Keratinocyte (primary cell): Measurements from ENCODE around the gene RERE. TPM values are rescaled to one million over a fixed set of nuclear protein-coding genes. Genes with fewer than 3 reads are reported as not detected.

Experiments
- DNase-seq: peaks from one replicate; pipeline ENCODE4 v3.0.0-alpha.2; 2011; ENCODE audit warnings: low read depth, missing footprints, low spot score
- FAIRE-seq: peaks from 2 replicates; lab custom pipeline; 2011; peaks lifted over from hg19 to GRCh38; lab: Jason Lieb, UNC
- H2AFZ ChIP-seq: 2 replicates; pipeline ENCODE4 v1.6.0; 2012; ENCODE audit warnings: low read length, control low read depth, inconsistent platforms; ENCODE audit not compliant: control insufficient read depth
- H3K27ac ChIP-seq: 2 replicates; pipeline ENCODE4 v1.5.1; 2011; ENCODE audit warnings: low read length; ENCODE audit not compliant: control insufficient read depth, insufficient read depth
- H3K27me3 ChIP-seq: 3 replicates; pipeline ENCODE4 v1.6.0; 2011; ENCODE audit warnings: low read length; ENCODE audit not compliant: control insufficient read depth, insufficient read depth; ENCODE audit errors: extremely low read depth
- H3K36me3 ChIP-seq, 2 experiments: 2 replicates in 1 of 2; 3 replicates in 1 of 2; pipeline ENCODE4 v1.5.1; 2011; ENCODE audit warnings: low read length in 2 of 2, mild to moderate bottlenecking in 1 of 2; ENCODE audit not compliant: control insufficient read depth in 2 of 2, insufficient read depth in 2 of 2; ENCODE audit errors: extremely low read depth in 1 of 2
- H3K4me1 ChIP-seq: 3 replicates; pipeline ENCODE4 v1.5.1; 2011; ENCODE audit warnings: low read length; ENCODE audit not compliant: control insufficient read depth, insufficient read depth; ENCODE audit errors: extremely low read depth
- H3K4me2 ChIP-seq: 3 replicates; pipeline ENCODE4 v1.6.0; 2011; ENCODE audit warnings: low read depth, low read length; ENCODE audit not compliant: control insufficient read depth, insufficient read depth; ENCODE audit errors: extremely low read depth
- H3K4me3 ChIP-seq, 3 experiments: fragments of 200-600 bp in 1 of 3; sonication (generic) in 1 of 3; 2 replicates in 2 of 3; 3 replicates in 1 of 3; pipeline ENCODE4 v1.5.1; 2011 to 2016; ENCODE audit warnings: low read length in 3 of 3, mild to moderate bottlenecking in 3 of 3, control low read depth in 2 of 3, inconsistent platforms in 1 of 3, low read depth in 1 of 3, mixed read lengths in 1 of 3, mixed run types in 1 of 3, moderate library complexity in 1 of 3; ENCODE audit not compliant: control insufficient read depth in 2 of 3, insufficient read depth in 2 of 3; ENCODE audit errors: extremely low read depth in 1 of 3
- H3K79me2 ChIP-seq: 2 replicates; pipeline ENCODE4 v1.6.0; 2012; ENCODE audit warnings: low read length; ENCODE audit not compliant: control insufficient read depth, insufficient read depth
- H3K9ac ChIP-seq: 3 replicates; pipeline ENCODE4 v1.6.0; 2011; ENCODE audit warnings: low read length; ENCODE audit not compliant: control insufficient read depth, insufficient read depth; ENCODE audit errors: extremely low read depth
- H3K9me1 ChIP-seq: 3 replicates; pipeline ENCODE4 v1.6.0; 2011; ENCODE audit warnings: low read length; ENCODE audit not compliant: control insufficient read depth, insufficient read depth; ENCODE audit errors: extremely low read depth
- H3K9me3 ChIP-seq: 2 replicates; pipeline ENCODE4 v1.5.1; 2012; ENCODE audit warnings: low read depth, low read length; ENCODE audit not compliant: control insufficient read depth
- H4K20me1 ChIP-seq: 3 replicates; pipeline ENCODE4 v1.6.0; 2011; ENCODE audit warnings: low read length; ENCODE audit not compliant: control insufficient read depth, insufficient read depth; ENCODE audit errors: extremely low read depth
- EZH2 ChIP-seq: IDR thresholded peaks from one replicate; pipeline ENCODE4 v1.6.1; 2012; ENCODE audit warnings: inconsistent platforms, mild to moderate bottlenecking, low read length, moderate library complexity
- dilution Hi-C: fragments of 300-500 bp; cut with MboI; formaldehyde crosslinking; loops from one replicate; pipeline ENCODE4 v1.7.0; 2020; ENCODE audit warnings: low sequenced_read_pairs; ENCODE audit not compliant: extremely low pct_ligation_motif_present
- polyA plus RNA-seq, 5 experiments: library from polyadenylated mRNA; depleted of rRNA in 3 of 5; stranded (reverse) in 3 of 5; stranded (forward) in 1 of 5; unstranded in 1 of 5; fragments of >200 nt; gene quantifications; 1 replicate in 1 of 5; 2 replicates in 3 of 5; 3 replicates in 1 of 5; pipeline versions ENCODE4 v1.2.1 to v1.2.3, GENCODE V29; 2011 to 2012; ENCODE audit warnings: missing spikeins in 2 of 5, low read depth in 1 of 5, low replicate concordance in 1 of 5
- TF ChIP-seq, protein P1 (sequence below), 3 experiments: IDR thresholded peaks in 1 of 3; conservative IDR thresholded peaks in 1 of 3; optimal IDR thresholded peaks in 1 of 3; 2 replicates in 2 of 3; 3 replicates in 1 of 3; pipeline versions ENCODE3 to v1.5.1; 2011; ENCODE audit warnings: low read length in 3 of 3, mild to moderate bottlenecking in 3 of 3, moderate library complexity in 2 of 3, control low read depth in 1 of 3, inconsistent platforms in 1 of 3; ENCODE audit not compliant: insufficient read depth in 2 of 3; ENCODE audit errors: extremely low read depth in 1 of 3

RERE gene
- polyA plus RNA-seq, 1 donor (not counting 4 experiments of a cell fraction or from before 2014, with no cell fraction given), result 3.8 TPM

DNA sequence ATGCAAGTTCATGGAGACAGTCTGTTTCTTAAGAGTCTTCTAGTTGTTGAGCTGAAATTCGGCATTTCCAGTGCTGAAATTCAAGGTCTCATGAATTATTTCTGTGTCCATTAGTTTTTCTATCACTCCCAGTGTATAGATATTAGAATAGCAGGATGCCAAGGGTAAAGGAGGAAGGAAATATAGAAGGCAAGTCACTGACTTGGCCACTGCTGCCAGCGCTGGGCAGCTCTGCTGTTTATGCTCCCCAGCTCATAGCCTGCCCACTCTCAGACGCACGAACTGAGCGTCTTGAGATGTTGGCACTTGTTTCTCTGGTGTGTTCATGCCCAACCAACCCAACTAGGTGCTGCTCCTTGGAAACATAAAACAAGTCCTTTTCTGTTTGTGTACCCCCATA, 389.5 kb downstream of the RERE start:
- no peak for DNase-seq
- Histone ChIP-seq H3K4me2 (no peak overlapping the region), H3K27me3 (no peaks in the 10 kb centered on the region), H4K20me1 (no peaks in the 10 kb centered on the region), H2AFZ (no peak overlapping the region), H3K27ac (no peak overlapping the region), H3K9me3 (no peaks in the 10 kb centered on the region), H3K4me3 (no peak overlapping the region), H3K4me1 (peaks cover 10% of the 10 kb centered on the region), H3K9me1 (peaks cover under 1% of the 10 kb centered on the region), H3K36me3 (no peaks in the 10 kb centered on the region), H3K9ac (no peak overlapping the region), H3K79me2 (peaks cover 3% of the 10 kb centered on the region)
- FAIRE-seq, result no peak
- dilution Hi-C loops, result no loop called here
- TF ChIP-seq EZH2, result no peak
- TF ChIP-seq, protein P1, sequence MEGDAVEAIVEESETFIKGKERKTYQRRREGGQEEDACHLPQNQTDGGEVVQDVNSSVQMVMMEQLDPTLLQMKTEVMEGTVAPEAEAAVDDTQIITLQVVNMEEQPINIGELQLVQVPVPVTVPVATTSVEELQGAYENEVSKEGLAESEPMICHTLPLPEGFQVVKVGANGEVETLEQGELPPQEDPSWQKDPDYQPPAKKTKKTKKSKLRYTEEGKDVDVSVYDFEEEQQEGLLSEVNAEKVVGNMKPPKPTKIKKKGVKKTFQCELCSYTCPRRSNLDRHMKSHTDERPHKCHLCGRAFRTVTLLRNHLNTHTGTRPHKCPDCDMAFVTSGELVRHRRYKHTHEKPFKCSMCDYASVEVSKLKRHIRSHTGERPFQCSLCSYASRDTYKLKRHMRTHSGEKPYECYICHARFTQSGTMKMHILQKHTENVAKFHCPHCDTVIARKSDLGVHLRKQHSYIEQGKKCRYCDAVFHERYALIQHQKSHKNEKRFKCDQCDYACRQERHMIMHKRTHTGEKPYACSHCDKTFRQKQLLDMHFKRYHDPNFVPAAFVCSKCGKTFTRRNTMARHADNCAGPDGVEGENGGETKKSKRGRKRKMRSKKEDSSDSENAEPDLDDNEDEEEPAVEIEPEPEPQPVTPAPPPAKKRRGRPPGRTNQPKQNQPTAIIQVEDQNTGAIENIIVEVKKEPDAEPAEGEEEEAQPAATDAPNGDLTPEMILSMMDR (optimal IDR thresholded peaks at IDR 0.05 in 1 of 3, IDR thresholded peaks at IDR 0.05 in 1 of 3, conservative IDR thresholded peaks at IDR 0.05 in 1 of 3; ENCODE audit: extremely low read depth in 1 of 3, insufficient read depth in 2 of 3, low read length in 3 of 3), result no peak

DNA sequence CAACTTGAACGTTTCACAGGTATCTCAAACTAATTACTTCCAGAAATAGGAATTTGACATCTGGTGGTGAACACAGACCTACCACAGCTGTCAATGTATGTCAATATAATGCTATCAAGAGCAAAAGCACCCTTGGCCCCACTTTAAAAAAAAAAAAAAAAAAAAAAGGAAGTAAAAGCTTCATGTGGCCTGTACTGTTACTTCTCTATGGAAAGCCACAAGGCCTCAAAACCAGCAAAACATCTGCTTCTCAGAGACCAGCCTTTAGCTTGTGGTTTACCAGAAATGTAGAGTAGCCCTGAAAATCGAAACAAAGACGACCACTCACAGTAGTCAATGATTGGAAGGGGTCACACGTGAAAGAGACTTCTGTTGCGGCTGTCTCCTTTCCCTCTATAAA, 389.9 kb downstream of the RERE start:
- Histone ChIP-seq H3K4me1 (peaks cover 10% of the 10 kb centered on the region), H2AFZ (no peak overlapping the region), H3K36me3 (no peaks in the 10 kb centered on the region), H3K27me3 (no peaks in the 10 kb centered on the region), H4K20me1 (no peaks in the 10 kb centered on the region), H3K79me2 (peaks cover 7% of the 10 kb centered on the region), H3K4me3 (no peak overlapping the region), H3K4me2 (no peak overlapping the region), H3K9ac (no peak overlapping the region), H3K27ac (no peak overlapping the region), H3K9me3 (no peaks in the 10 kb centered on the region), H3K9me1 (no peaks in the 10 kb centered on the region)
- FAIRE-seq, result no peak
- TF ChIP-seq, protein P1 (optimal IDR thresholded peaks at IDR 0.05 in 1 of 3, IDR thresholded peaks at IDR 0.05 in 1 of 3, conservative IDR thresholded peaks at IDR 0.05 in 1 of 3; ENCODE audit: extremely low read depth in 1 of 3, insufficient read depth in 2 of 3, low read length in 3 of 3), result no peak
- TF ChIP-seq EZH2, result no peak
- dilution Hi-C loops, result no loop called here
- DNase-seq, result no peak
